Neural cell (in vitro differentiated cells): Measurements from ENCODE around the gene NEDD4L.

ENCODE experiments used
- EZH2 ChIP-seq: fragments of 200-600, 300-800 bp; shearing (Covaris generic), sonication (generic); IDR thresholded peaks from 2 replicates; pipeline ENCODE4 v1.6.1; 2014; ENCODE audit warnings: antibody characterized with exemption, low read length, borderline replicate concordance, mild to moderate bottlenecking; ENCODE audit not compliant: insufficient read depth, poor library complexity, severe bottlenecking
- TF ChIP-seq, protein P1 (sequence below): fragments of 450-650 bp; IDR thresholded peaks from 2 replicates; pipeline ENCODE4 v1.5.1; 2014; ENCODE audit warnings: antibody characterized with exemption, mild to moderate bottlenecking, moderate library complexity; ENCODE audit not compliant: poor library complexity, severe bottlenecking

DNA sequence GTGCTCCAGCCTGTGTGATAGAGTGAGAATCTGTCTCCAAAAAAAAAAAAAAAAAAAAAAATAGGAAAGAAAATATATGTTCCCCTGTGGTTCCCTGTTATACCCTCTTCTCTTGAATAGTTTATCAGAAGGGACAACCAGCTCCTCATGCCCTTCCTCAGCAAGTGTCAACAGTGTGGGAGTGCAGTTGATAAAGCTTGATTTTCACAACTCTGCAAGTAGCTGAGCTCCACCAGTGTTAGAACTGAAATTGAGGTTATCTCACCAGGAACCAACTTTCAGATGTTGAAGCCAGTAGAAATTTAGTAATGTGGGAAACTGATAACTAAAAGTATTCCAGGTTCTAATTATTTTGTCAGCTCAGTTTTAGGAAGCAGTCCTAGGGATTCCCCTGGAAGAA lies 25.1 kb downstream of the NEDD4L start:
- TF ChIP-seq, protein P1, sequence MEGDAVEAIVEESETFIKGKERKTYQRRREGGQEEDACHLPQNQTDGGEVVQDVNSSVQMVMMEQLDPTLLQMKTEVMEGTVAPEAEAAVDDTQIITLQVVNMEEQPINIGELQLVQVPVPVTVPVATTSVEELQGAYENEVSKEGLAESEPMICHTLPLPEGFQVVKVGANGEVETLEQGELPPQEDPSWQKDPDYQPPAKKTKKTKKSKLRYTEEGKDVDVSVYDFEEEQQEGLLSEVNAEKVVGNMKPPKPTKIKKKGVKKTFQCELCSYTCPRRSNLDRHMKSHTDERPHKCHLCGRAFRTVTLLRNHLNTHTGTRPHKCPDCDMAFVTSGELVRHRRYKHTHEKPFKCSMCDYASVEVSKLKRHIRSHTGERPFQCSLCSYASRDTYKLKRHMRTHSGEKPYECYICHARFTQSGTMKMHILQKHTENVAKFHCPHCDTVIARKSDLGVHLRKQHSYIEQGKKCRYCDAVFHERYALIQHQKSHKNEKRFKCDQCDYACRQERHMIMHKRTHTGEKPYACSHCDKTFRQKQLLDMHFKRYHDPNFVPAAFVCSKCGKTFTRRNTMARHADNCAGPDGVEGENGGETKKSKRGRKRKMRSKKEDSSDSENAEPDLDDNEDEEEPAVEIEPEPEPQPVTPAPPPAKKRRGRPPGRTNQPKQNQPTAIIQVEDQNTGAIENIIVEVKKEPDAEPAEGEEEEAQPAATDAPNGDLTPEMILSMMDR = no peak
- TF ChIP-seq EZH2 = no peak
